Activated naive CD4-positive, alpha-beta T cell treated with anti-CD3 and anti-CD28 coated beads for 36 hours (primary cell): ENCODE results near the gene ABLIM2. TPM values are rescaled to one million over a fixed set of nuclear protein-coding genes. Genes with fewer than 3 reads are reported as not detected.

ENCODE experiments used
- CTCF ChIA-PET: fragments of 350-600 bp; sonication (Branson Sonifier 250); formaldehyde crosslinking; loops from one replicate; lab custom pipeline; 2021; ENCODE audit warnings: antibody characterized with exemption; lab: Charles Lee
- DNase-seq: peaks from one replicate; pipeline ENCODE4 v3.0.0-alpha.2; 2020
- H3K27ac Mint-ChIP-seq: one replicate; pipeline ENCODE4 v1.8.0; 2021; ENCODE audit warnings: mild to moderate bottlenecking, mixed read lengths
- H3K27me3 Mint-ChIP-seq: one replicate; pipeline ENCODE4 v1.8.0; 2021; ENCODE audit warnings: low read depth, mixed read lengths
- H3K36me3 Mint-ChIP-seq: one replicate; pipeline ENCODE4 v1.8.0; 2021; ENCODE audit warnings: low read depth, mixed read lengths
- H3K4me1 Mint-ChIP-seq: one replicate; pipeline ENCODE4 v1.8.0; 2021; ENCODE audit warnings: low read depth, mixed read lengths
- H3K4me3 Mint-ChIP-seq: one replicate; pipeline ENCODE4 v1.8.0; 2021; ENCODE audit warnings: mild to moderate bottlenecking, moderate library complexity, mixed read lengths
- H3K9me3 Mint-ChIP-seq: one replicate; pipeline ENCODE4 v1.8.0; 2021; ENCODE audit warnings: mixed read lengths
- intact Hi-C: fragments of 100-400 bp; cut with micrococcal nuclease; formaldehyde crosslinking; loops from one replicate; pipeline ENCODE4 v1.15.1; 2023
- total RNA-seq, 2 experiments: library from RNA; stranded (reverse); gene quantifications; one replicate each; pipeline ENCODE4 v1.2.3, GENCODE V29; 2021

Gene ABLIM2
- total RNA-seq, 2 experiments from 2014 or later: 0.22 to 0.24 TPM

DNA sequence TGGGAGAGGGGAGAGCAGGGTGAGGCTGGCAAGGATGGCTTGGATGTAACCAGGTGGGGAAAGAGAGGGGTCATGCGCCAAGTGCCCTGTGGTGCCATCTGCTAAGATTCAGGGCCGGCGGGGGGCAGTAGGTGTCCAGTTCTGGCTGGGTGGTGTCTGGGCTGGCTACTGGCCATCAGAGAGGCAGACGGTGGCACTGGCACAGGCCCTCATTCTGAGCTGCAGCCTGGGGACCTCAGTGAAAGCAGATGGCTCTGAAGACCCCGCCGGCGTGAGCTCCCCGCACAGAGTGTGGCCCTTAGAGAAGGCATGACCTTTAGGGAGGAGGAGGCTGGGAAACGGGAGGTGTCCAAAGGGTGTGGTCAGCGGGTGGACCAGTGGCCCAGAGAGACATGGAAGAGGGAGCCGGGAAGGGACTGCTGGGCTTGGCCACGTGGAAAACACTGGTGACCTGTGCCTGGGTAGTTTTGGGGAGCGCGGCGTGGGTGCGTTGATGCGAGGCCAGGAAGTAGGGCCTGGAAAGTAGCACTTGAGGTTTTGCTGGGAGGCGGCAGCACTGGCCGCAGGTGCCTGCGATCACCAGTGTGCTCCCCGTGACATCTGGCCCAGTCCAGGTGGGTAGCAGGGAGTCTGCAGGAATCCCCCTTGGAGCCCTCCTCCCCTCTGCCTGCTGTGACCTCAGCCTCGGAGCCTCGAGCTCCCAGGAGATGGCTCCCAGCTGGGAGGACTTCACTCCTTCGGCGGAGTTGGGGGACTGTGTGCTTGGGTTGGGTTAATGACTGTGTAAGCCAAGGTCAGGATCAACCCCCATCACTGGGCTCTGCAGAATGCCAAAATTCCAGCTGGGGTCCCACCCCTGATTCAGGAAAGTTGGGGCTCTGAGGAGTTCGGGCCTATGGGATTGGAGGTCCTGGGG is 31.2 kb upstream of the ABLIM2 start:
- DNase-seq: no peak
- H3K27me3 Mint-ChIP-seq: no peaks in the 10 kb centered on the region
- H3K9me3 Mint-ChIP-seq: no peaks in the 10 kb centered on the region
- intact Hi-C loops: no loop called here
- no peaks in the 10 kb centered on the region for H3K4me1 Mint-ChIP-seq
- CTCF ChIA-PET: interaction anchor here (2.9 kb wide), 1 partner anchor 13 kb away, joined by 11 read pairs; no protein-coding TSS in a partner anchor
- H3K27ac Mint-ChIP-seq: no peak overlapping the region
- no peak overlapping the region for H3K4me3 Mint-ChIP-seq
- no peaks in the 10 kb centered on the region for H3K36me3 Mint-ChIP-seq

DNA sequence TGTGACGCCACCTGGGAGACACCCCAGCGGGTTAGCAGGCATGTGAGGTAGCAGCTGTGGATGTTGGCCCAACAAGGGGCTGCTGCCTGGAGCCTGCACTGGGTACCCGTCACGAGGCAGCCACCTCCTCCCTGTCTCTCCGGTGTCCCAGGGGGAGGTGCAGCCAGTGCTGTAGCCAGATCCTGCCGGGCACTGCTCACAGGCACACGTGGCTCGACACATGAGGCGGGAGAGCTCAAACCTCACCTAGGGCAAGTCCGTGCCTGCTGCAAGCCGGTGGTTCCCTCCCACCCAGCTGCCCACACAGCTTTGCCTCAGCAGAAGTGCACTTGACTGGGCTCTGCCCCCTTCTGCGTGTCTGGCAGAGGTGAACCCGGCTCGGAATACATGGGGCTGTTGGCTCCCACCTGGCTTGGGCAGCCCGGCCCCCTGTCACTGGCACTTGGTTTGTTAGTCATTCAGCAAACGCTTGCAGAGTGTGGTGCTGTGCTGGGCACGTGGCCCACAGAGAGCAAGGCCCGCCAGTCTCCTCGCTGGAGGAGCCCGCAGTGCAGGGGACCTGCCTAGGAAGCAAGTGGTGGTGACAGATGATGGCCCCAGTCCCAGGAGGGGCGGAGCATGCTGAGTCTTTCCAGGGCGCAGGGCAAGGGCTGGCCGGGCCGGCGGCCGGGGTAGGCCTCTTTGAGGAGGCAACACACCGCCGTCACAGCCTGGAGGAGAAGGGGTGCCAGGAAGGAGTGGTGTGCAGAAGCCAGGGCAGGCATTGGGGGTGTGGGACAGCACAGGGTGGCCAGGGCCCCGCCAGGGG is 30.3 kb upstream of the ABLIM2 start:
- no peak overlapping the region for H3K27ac Mint-ChIP-seq
- H3K4me3 Mint-ChIP-seq: no peak overlapping the region
- no peaks in the 10 kb centered on the region for H3K4me1 Mint-ChIP-seq
- H3K9me3 Mint-ChIP-seq: no peaks in the 10 kb centered on the region
- CTCF ChIA-PET: interaction anchor here (1.2 to 2.9 kb wide), 2 partner anchors 12 to 54 kb away, joined by 3 to 11 read pairs; no protein-coding TSS in a partner anchor
- no peak for DNase-seq
- no peaks in the 10 kb centered on the region for H3K27me3 Mint-ChIP-seq
- no peaks in the 10 kb centered on the region for H3K36me3 Mint-ChIP-seq
- intact Hi-C loops: no loop called here

DNA sequence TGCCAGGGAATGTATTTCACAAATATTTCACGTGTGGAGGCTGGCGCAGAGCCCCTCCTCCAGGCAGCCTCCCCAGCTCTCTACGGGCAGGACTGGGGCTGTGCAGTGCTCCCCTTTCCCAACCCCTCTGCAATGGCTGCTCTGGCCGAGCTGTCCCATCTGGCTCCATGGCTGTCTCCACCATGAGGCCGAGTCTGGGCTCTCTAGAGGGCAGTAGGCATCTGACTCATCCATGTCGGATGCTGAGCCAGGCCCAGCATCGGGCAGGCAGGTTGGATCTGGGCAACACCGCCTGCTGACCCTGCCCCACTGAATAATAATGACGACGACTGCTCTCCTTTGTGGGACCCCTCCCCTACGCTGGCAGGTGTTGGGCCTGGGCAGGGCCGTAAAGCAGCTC is 29.5 kb upstream of the ABLIM2 start:
- CTCF ChIA-PET: interaction anchor here (1.2 kb wide), 1 partner anchor 55 kb away, joined by 3 read pairs; no protein-coding TSS in a partner anchor
- Mint-ChIP-seq H3K27ac (no peak overlapping the region), H3K4me1 (no peaks in the 10 kb centered on the region), H3K4me3 (no peak overlapping the region), H3K36me3 (no peaks in the 10 kb centered on the region), H3K9me3 (no peaks in the 10 kb centered on the region), H3K27me3 (no peaks in the 10 kb centered on the region)
- intact Hi-C loops: no loop called here
- no peak for DNase-seq

DNA sequence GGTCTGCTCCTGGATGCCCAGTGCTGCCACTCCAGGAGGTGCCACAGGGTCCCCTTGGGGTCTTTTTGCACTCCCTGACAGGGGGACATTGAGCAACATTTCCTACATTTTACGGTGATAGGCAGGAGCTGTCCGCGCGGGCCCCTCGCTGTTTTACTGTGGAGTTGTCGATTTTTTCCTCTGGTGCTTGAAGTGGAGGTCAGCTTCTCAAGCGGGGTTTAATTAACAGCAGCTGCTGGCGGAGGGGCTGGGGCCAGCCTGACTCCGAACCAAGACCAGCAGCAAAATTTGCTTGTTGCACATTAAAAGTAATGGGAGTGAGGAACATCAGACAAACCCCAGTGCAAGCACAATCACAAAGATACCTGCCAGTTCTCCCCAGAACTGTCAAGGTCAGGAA is 27.3 kb upstream of the ABLIM2 start:
- intact Hi-C loops: no loop called here
- CTCF ChIA-PET: interaction anchor here (1.0 kb wide), 1 partner anchor 17 kb away, joined by 3 read pairs; no protein-coding TSS in a partner anchor
- Mint-ChIP-seq H3K36me3 (no peaks in the 10 kb centered on the region), H3K9me3 (no peaks in the 10 kb centered on the region), H3K4me1 (no peaks in the 10 kb centered on the region), H3K27ac (no peak overlapping the region), H3K4me3 (no peak overlapping the region), H3K27me3 (no peaks in the 10 kb centered on the region)
- DNase-seq: no peak

DNA sequence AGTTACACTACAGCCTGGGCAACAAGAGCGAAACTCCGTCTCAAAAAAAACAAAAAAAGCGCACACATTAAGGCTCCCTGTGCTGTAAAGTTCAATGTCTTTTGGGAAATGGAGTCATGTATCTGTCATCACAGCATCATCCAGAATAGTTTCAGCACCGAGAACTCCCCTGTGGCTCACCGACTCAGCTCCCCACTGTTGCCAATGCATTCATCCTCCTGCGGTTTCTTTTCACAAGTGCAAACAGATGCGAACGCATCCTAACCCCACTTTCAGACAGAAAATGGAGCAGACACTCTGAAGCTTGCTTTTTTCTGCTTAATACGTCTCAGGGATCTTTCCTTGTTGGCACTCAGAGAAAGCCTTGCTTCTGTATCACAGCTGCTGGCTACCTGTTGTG is 26.7 kb upstream of the ABLIM2 start:
- no peaks in the 10 kb centered on the region for H3K27me3 Mint-ChIP-seq
- no peaks in the 10 kb centered on the region for H3K9me3 Mint-ChIP-seq
- intact Hi-C loops: no loop called here
- no peak overlapping the region for H3K27ac Mint-ChIP-seq
- DNase-seq: no peak
- H3K4me3 Mint-ChIP-seq: no peak overlapping the region
- H3K36me3 Mint-ChIP-seq: no peaks in the 10 kb centered on the region
- no peaks in the 10 kb centered on the region for H3K4me1 Mint-ChIP-seq
- CTCF ChIA-PET: interaction anchor here (0.7 to 1.2 kb wide), 3 partner anchors 16 to 234 kb away, joined by 3 read pairs; no protein-coding TSS in a partner anchor

- no peaks in the 10 kb centered on the region for H3K27me3 Mint-ChIP-seq
- DNase-seq: no peak
- H3K27ac Mint-ChIP-seq: no peak overlapping the region
- no peaks in the 10 kb centered on the region for H3K9me3 Mint-ChIP-seq
- H3K36me3 Mint-ChIP-seq: no peaks in the 10 kb centered on the region
- no peaks in the 10 kb centered on the region for H3K4me1 Mint-ChIP-seq
- intact Hi-C loops: no loop called here
- CTCF ChIA-PET: interaction anchor here (1.2 kb wide), 1 partner anchor 58 kb away, joined by 3 read pairs; no protein-coding TSS in a partner anchor
- H3K4me3 Mint-ChIP-seq: no peak overlapping the region
Measured at GRCh38 chr4:8184061-8184460, 25.4 kb upstream of the ABLIM2 start.

- Mint-ChIP-seq H3K36me3 (no peaks in the 10 kb centered on the region), H3K4me1 (no peaks in the 10 kb centered on the region), H3K27ac (no peak overlapping the region), H3K27me3 (no peaks in the 10 kb centered on the region), H3K9me3 (no peaks in the 10 kb centered on the region), H3K4me3 (no peak overlapping the region)
- CTCF ChIA-PET: no interaction called here
- intact Hi-C loops: no loop called here
- no peak for DNase-seq
Measured at GRCh38 chr4:8182858-8183725, 24.5 kb upstream of the ABLIM2 start.

GRCh38 chr4:8182294-8182693 is 23.7 kb upstream of the ABLIM2 start:
- H3K9me3 Mint-ChIP-seq: no peaks in the 10 kb centered on the region

DNA sequence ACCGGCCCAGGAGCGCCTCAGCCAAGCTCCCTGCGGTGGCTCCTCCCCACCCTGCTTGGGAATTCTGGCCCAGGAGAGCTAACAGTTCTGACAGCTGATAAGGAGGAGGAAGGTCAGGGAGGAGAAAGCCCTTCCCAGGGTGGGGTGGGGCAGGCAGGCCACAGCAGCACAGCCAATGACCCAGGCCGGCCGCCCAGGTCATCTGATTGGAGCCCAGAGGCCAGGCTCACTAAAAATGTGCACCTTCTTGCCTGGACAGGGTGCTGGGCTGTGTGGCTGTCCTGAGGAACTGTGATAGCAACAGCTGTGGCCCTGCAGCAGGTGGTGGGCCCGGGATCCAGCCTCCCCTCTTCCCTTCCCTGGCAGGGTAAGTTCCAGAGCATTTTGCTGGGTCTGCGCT is 23.2 kb upstream of the ABLIM2 start:
- H3K4me3 Mint-ChIP-seq: no peak overlapping the region
- CTCF ChIA-PET: no interaction called here
- H3K27ac Mint-ChIP-seq: no peak overlapping the region
- intact Hi-C loops: no loop called here
- H3K36me3 Mint-ChIP-seq: no peaks in the 10 kb centered on the region
- no peaks in the 10 kb centered on the region for H3K27me3 Mint-ChIP-seq
- H3K4me1 Mint-ChIP-seq: no peaks in the 10 kb centered on the region
- H3K9me3 Mint-ChIP-seq: no peaks in the 10 kb centered on the region
- DNase-seq: no peak

More at GRCh38 chr4:8182294-8182693, 23.7 kb upstream of the ABLIM2 start:
- Mint-ChIP-seq H3K27ac (no peak overlapping the region), H3K36me3 (no peaks in the 10 kb centered on the region), H3K27me3 (no peaks in the 10 kb centered on the region), H3K4me3 (no peak overlapping the region), H3K4me1 (no peaks in the 10 kb centered on the region)
- no peak for DNase-seq
- intact Hi-C loops: no loop called here
- CTCF ChIA-PET: no interaction called here

- no peak overlapping the region for H3K4me3 Mint-ChIP-seq
- no peaks in the 10 kb centered on the region for H3K9me3 Mint-ChIP-seq
- intact Hi-C loops: no loop called here
- H3K27ac Mint-ChIP-seq: no peak overlapping the region
- no peaks in the 10 kb centered on the region for H3K4me1 Mint-ChIP-seq
- CTCF ChIA-PET: no interaction called here
- no peaks in the 10 kb centered on the region for H3K27me3 Mint-ChIP-seq
- H3K36me3 Mint-ChIP-seq: no peaks in the 10 kb centered on the region
- DNase-seq: no peak
Measured at GRCh38 chr4:8181119-8181518, 22.5 kb upstream of the ABLIM2 start.

- CTCF ChIA-PET: no interaction called here
- DNase-seq: no peak
Measured at GRCh38 chr4:8180310-8181093, 21.9 kb upstream of the ABLIM2 start.

More at GRCh38 chr4:8180310-8181093, 21.9 kb upstream of the ABLIM2 start:
- Mint-ChIP-seq H3K27ac (no peak overlapping the region), H3K27me3 (no peaks in the 10 kb centered on the region), H3K9me3 (no peaks in the 10 kb centered on the region), H3K36me3 (no peaks in the 10 kb centered on the region), H3K4me3 (no peak overlapping the region), H3K4me1 (no peaks in the 10 kb centered on the region)
- intact Hi-C loops: no loop called here
